HL-60 (cell line): ENCODE data around the gene STK24.

Source experiments
- TF ChIP-seq, protein P1 (sequence below): IDR thresholded peaks from 2 replicates; pipeline ENCODE4 v1.6.1; 2012; ENCODE audit warnings: low read depth; ENCODE audit not compliant: insufficient replicate concordance
- TF ChIP-seq, protein P2 (sequence below): IDR thresholded peaks from one replicate; pipeline ENCODE4 v1.5.1; 2011; ENCODE audit warnings: low read length, control low read depth, inconsistent platforms; ENCODE audit not compliant: insufficient read depth

- TF ChIP-seq, protein P1, sequence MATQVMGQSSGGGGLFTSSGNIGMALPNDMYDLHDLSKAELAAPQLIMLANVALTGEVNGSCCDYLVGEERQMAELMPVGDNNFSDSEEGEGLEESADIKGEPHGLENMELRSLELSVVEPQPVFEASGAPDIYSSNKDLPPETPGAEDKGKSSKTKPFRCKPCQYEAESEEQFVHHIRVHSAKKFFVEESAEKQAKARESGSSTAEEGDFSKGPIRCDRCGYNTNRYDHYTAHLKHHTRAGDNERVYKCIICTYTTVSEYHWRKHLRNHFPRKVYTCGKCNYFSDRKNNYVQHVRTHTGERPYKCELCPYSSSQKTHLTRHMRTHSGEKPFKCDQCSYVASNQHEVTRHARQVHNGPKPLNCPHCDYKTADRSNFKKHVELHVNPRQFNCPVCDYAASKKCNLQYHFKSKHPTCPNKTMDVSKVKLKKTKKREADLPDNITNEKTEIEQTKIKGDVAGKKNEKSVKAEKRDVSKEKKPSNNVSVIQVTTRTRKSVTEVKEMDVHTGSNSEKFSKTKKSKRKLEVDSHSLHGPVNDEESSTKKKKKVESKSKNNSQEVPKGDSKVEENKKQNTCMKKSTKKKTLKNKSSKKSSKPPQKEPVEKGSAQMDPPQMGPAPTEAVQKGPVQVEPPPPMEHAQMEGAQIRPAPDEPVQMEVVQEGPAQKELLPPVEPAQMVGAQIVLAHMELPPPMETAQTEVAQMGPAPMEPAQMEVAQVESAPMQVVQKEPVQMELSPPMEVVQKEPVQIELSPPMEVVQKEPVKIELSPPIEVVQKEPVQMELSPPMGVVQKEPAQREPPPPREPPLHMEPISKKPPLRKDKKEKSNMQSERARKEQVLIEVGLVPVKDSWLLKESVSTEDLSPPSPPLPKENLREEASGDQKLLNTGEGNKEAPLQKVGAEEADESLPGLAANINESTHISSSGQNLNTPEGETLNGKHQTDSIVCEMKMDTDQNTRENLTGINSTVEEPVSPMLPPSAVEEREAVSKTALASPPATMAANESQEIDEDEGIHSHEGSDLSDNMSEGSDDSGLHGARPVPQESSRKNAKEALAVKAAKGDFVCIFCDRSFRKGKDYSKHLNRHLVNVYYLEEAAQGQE: no peak
- TF ChIP-seq, protein P2, sequence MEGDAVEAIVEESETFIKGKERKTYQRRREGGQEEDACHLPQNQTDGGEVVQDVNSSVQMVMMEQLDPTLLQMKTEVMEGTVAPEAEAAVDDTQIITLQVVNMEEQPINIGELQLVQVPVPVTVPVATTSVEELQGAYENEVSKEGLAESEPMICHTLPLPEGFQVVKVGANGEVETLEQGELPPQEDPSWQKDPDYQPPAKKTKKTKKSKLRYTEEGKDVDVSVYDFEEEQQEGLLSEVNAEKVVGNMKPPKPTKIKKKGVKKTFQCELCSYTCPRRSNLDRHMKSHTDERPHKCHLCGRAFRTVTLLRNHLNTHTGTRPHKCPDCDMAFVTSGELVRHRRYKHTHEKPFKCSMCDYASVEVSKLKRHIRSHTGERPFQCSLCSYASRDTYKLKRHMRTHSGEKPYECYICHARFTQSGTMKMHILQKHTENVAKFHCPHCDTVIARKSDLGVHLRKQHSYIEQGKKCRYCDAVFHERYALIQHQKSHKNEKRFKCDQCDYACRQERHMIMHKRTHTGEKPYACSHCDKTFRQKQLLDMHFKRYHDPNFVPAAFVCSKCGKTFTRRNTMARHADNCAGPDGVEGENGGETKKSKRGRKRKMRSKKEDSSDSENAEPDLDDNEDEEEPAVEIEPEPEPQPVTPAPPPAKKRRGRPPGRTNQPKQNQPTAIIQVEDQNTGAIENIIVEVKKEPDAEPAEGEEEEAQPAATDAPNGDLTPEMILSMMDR: no peak
Observed at GRCh38 chr13:98556142-98556816, 20.6 kb downstream of the STK24 start.
